HG02642 (cell line): ENCODE results near the gene NPNT.

Experiments used
- ATAC-seq: cut with Tn5 transposase; IDR thresholded peaks from one replicate; pipeline ENCODE4 v1.9.1; 2021; ENCODE audit warnings: mild to moderate bottlenecking; ENCODE audit not compliant: unreplicated experiment, poor library complexity

Gene NPNT

DNA sequence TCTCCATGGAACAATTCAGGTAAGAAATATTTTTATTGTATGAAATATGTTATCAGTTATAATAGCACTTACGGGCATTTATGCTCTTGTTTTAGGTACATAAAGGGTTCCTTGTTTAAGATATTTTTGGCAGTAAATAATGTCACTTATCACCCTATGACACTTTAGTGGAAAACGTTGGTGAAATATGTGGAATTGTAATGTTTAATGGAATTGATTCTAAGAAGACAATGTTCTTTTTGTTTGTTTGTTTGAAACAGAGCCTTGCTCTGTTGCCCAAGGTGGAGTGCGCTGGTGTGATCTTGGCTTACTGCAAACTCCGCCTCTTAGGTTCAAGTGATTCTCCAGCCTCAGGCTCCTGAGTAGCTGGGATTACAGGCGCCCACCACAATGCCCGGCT, 17.4 kb downstream of the NPNT start:
- ATAC-seq = no peak

GRCh38 chr4:105917171-105917685, 22.0 kb downstream of the NPNT start:
- ATAC-seq = no peak

GRCh38 chr4:105921301-105921700, 26.0 kb downstream of the NPNT start:
- ATAC-seq = no peak

GRCh38 chr4:105923497-105924238, 28.4 kb downstream of the NPNT start:
- ATAC-seq = no peak

DNA sequence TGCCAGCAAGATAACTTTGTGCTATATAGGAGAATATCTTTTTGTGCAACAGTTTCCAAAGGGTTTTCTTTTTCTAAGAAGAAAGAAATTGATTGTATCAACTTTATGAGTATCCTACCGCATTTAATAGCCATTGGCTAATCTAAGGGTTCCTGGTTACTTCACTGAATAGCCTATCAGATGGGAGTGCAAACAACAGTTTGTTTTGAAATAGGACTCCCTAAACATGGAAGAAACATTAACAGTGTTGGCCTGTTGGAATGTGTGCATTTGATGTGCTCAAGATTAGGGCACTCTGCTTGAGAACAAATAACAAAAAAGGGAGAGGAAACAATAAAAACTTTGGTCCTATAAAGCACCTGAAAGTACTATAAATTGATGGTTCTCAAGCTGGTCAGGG, 29.1 kb downstream of the NPNT start:
- no peak for ATAC-seq

- ATAC-seq = no peak
These were observed 35.4 kb downstream of the NPNT start for GRCh38 chr4:105930698-105931097.

DNA sequence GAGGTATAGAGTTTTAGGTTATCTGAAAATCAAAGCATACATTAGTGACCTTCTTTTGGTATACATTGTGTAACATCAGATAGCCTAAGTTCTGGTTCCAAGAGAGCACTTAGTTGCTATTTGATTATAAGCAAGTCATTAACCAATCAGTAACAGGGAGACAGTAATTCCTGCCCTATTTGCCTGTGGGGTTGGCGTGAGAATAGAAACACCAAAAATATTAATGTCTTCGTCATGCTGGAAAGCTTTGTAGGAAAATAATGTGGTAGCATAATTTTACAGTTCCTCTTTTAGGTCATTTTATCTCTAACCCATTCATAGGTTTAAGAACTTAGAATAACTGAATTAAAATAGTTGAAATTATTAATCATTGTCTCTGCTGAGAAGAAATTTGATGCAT, 37.8 kb downstream of the NPNT start:
- ATAC-seq = no peak

DNA sequence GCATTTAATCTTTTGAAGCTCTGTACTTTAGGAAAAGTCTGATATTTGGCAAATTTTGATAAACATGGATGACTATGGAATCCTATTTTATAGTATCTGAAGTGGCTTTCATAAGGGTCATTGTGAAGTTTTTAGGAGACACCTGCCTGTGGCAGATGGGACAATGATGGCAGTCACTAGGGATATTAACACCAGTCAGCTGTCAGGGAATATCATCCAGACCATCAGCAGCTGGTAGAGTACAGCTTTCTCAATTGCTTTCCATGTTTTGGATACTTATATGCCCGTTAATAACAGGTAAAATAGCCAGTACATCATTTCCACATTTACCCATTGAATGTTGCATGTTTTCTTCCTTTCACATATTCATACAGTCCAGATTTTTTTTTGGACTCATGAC, 39.1 kb downstream of the NPNT start:
- ATAC-seq = no peak

DNA sequence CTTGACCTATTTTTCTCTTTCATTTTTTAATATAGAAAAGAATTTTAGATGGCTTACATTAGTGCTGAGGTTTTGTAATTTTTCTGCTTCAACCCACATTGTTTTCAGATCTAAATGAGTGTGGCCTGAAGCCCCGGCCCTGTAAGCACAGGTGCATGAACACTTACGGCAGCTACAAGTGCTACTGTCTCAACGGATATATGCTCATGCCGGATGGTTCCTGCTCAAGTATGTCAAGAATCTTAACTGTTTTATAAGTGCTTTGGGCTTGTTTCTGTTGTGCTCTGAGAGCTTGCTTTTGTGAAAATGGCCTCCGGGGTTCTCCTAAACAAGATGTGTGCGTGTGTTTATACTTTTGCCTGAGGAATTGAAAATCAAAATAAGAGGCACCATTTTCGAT, 41.6 kb downstream of the NPNT start:
- no peak for ATAC-seq

GRCh38 chr4:105937759-105938158, 42.5 kb downstream of the NPNT start:
- no peak for ATAC-seq

DNA sequence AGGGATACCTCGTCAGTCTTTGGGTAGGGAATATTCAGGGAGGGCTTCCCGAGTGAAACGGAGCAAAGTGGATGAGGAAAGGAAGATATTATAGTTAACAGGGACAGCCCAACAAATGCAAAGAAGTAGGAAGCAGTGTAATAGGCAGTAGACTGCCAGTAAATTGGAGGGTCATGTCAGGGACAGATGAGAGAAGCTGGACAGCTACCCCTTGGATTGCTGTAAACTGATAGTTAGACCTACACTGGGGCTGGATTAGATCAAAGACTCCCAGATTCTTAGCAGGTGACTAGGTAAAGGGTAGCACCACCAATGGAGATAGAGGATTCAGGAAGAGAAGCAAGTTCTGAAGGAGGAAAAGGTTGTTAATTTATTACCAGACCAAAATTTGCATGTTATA, 48.0 kb downstream of the NPNT start:
- no peak for ATAC-seq

DNA sequence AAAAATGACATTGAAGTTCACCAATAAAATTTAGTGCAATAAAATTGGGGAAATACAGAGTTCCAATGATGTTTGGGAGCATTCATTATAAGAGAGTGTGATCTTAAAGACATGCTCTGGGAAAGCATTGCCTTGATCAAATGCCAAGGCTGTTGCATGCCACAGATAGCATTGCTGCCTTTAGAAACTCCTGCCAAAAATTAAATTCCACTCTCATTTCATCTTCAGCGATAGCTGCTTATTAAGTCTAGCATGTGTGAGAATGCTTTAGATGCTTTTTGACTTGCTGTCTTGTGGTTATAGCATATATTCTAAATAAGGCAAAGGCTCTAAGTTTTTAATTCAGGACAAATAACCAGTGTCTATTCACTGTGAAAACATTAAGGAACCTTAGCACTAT, 49.3 kb downstream of the NPNT start:
- ATAC-seq = no peak

GRCh38 chr4:105946771-105947170, 51.5 kb downstream of the NPNT start:
- no peak for ATAC-seq

- ATAC-seq = no peak
These were observed 55.4 kb downstream of the NPNT start for GRCh38 chr4:105950701-105951100.

GRCh38 chr4:105951198-105951597, 55.9 kb downstream of the NPNT start:
- no peak for ATAC-seq

- no peak for ATAC-seq
These were observed 57.3 kb downstream of the NPNT start for GRCh38 chr4:105952591-105952990.

DNA sequence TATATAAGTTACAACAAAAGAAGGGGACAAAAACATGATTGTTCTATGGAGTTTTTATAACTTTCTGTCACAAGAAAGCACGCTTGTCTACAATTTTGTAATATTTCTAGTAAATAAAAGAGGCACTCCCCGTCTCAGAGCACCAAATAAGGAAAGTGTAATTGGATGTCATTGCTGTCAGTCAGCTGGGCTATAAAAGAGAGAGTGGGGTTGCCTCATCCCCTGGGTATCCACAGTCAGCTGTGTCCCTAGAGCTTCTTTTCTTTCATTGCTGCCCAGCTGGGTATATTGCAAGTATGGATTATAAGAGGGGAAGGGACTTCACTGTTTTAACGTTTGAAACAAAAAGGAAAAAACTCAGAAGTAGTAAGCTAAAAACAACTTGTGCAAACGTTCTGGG, 61.3 kb downstream of the NPNT start:
- no peak for ATAC-seq

GRCh38 chr4:105957680-105958079, 62.4 kb downstream of the NPNT start:
- ATAC-seq = no peak

- no peak for ATAC-seq
These were observed 68.5 kb downstream of the NPNT start for GRCh38 chr4:105963461-105964400.

DNA sequence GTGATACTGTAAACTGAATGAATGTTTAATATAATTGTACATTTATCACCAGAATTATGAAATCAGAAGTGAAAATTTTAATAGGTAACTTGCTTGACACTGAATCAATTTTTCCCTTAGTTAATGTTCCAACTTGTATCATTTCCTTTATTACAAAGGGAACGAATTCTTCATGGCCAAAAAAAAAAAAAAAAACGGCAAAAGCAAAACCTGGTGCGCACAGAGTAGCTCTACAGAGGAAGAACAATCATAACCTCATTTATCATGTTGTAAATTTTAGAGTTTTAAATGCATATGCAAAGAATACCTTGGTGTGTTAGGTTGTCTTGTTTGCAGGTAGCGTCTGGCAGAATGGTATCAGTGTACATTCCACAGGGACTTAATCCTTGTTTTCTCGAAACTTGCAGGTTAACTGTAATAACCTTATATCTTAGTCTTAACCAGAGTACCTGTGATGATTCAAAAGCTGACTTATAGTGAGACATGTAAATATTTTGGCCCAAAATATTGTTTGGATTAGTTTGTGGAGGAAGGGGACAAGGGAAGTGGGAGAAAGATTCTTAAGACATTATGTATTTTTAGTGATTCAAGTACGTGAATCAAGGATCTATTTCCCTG, 70.0 kb downstream of the NPNT start:
- ATAC-seq = no peak

GRCh38 chr4:105966051-105966450, 70.8 kb downstream of the NPNT start:
- no peak for ATAC-seq
